MCF 10A (cell line): ENCODE data around the gene MTREX. TPM values are rescaled to one million over a fixed set of nuclear protein-coding genes. Genes with fewer than 3 reads are reported as not detected.

Experiments
- BruUV-seq: library from RNA; stranded (reverse); fragments of 400-500 nt; replicated peaks from 2 replicates; lab custom pipeline; 2021; lab: Mats Ljungman, UMichigan
- CTCF ChIA-PET: fragments of 300-600 bp; sonication (Branson Sonifier 250); formaldehyde crosslinking; extraction: SDS; loops from one replicate; lab custom pipeline; 2021; ENCODE audit warnings: antibody characterized with exemption, inconsistent platforms; lab: Yijun Ruan, JAX
- POLR2A ChIA-PET: fragments of 300-600, 350-650 bp; sonication (Branson Sonifier 250); formaldehyde crosslinking; extraction: SDS; loops from one replicate; lab custom pipeline; 2020; ENCODE audit warnings: antibody characterized with exemption, inconsistent platforms; lab: Yijun Ruan, JAX
- DNase-seq: peaks from one replicate; pipeline ENCODE4 v3.0.0-alpha.2; 2018; ENCODE audit not compliant: unreplicated experiment
- H3K27ac Mint-ChIP-seq: one replicate; pipeline ENCODE4 v1.8.0; 2022; ENCODE audit warnings: mild to moderate bottlenecking, low read depth, mixed read lengths; ENCODE audit not compliant: unreplicated experiment
- H3K27me3 Mint-ChIP-seq: one replicate; pipeline ENCODE4 v1.8.0; 2022; ENCODE audit warnings: mixed read lengths; ENCODE audit not compliant: insufficient read depth, unreplicated experiment
- H3K36me3 Mint-ChIP-seq: one replicate; pipeline ENCODE4 v1.8.0; 2022; ENCODE audit warnings: mild to moderate bottlenecking, moderate library complexity, mixed read lengths; ENCODE audit not compliant: insufficient read depth, unreplicated experiment
- H3K4me1 Mint-ChIP-seq: one replicate; pipeline ENCODE4 v1.8.0; 2022; ENCODE audit warnings: mixed read lengths; ENCODE audit not compliant: insufficient read depth, unreplicated experiment
- H3K4me3 Mint-ChIP-seq: one replicate; pipeline ENCODE4 v1.8.0; 2022; ENCODE audit warnings: mild to moderate bottlenecking, moderate library complexity, mixed read lengths; ENCODE audit not compliant: unreplicated experiment
- H3K9me3 Mint-ChIP-seq: one replicate; pipeline ENCODE4 v1.8.0; 2022; ENCODE audit warnings: mixed read lengths; ENCODE audit not compliant: unreplicated experiment
- intact Hi-C: fragments of 100-400 bp; cut with micrococcal nuclease; formaldehyde crosslinking; loops from 2 replicates; pipeline ENCODE4 v1.14.1; 2022
- total RNA-seq: library from RNA; stranded (reverse); gene quantifications from 2 replicates; pipeline ENCODE4 v1.2.3, GENCODE V29; 2022
- TF ChIP-seq, protein P1 (sequence below): fragments of 200-600 bp; IDR thresholded peaks from one replicate; pipeline ENCODE4 v1.8.0; 2022; ENCODE audit warnings: antibody characterized with exemption, mild to moderate bottlenecking; ENCODE audit not compliant: unreplicated experiment

Gene MTREX
- total RNA-seq, 1 experiment from 2014 or later: 118 TPM

DNA sequence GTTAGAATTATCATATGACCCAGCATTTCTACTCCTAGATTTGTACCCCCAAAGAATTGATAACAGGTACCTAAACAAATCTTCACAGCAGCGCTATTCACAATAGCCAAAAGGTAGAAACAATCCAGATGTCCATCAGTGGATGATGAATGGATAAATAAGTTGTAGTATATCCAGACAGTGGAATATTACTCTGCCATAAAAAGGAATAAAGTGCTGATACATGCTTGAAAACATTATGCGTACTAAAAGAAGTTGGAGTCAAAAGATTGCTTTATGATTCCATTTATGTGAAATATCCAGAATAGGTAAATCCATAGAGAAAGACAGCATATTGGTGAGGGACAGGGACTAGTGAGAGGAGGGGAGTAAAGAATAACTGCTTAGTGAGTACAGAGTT, 26.0 kb downstream of the MTREX start:
- CTCF ChIA-PET: no interaction called here

DNA sequence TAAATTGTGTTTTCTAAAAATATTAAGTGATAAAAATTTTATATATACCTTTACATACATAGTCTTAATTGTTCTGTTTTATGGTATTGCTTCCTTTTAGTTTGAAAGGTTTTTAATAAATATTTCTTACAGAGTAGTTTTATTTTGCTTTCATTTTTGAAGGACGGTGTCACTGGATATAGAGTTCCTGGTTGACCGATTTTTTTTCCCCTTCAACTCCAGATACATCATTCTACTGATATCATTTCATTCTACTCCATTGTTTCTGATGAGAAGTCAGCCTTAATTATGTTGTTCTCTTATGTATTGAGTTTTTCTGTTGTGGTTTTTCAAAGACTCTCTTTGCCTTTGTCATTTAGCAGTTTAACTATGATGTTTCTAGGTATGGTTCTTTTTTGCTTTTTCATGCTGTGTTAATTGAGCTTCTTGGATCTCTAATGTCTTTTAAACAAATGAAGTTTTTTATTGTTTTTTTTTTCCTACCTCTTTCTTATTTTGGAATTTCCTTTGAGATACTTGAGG, 30.4 kb downstream of the MTREX start:
- ChIA-PET CTCF (no interaction called here), POLR2A (interaction anchor here (0.6 to 1.1 kb wide), 2 partner anchors 27 to 104 kb away, joined by 3 to 4 read pairs; no protein-coding TSS in a partner anchor)
- H3K4me1 Mint-ChIP-seq: peaks cover 5% of the 10 kb centered on the region
- no peaks in the 10 kb centered on the region for H3K27me3 Mint-ChIP-seq
- TF ChIP-seq, protein P1, sequence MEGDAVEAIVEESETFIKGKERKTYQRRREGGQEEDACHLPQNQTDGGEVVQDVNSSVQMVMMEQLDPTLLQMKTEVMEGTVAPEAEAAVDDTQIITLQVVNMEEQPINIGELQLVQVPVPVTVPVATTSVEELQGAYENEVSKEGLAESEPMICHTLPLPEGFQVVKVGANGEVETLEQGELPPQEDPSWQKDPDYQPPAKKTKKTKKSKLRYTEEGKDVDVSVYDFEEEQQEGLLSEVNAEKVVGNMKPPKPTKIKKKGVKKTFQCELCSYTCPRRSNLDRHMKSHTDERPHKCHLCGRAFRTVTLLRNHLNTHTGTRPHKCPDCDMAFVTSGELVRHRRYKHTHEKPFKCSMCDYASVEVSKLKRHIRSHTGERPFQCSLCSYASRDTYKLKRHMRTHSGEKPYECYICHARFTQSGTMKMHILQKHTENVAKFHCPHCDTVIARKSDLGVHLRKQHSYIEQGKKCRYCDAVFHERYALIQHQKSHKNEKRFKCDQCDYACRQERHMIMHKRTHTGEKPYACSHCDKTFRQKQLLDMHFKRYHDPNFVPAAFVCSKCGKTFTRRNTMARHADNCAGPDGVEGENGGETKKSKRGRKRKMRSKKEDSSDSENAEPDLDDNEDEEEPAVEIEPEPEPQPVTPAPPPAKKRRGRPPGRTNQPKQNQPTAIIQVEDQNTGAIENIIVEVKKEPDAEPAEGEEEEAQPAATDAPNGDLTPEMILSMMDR: no peak
- DNase-seq: no peak
- H3K9me3 Mint-ChIP-seq: no peaks in the 10 kb centered on the region
- intact Hi-C loops: no loop called here
- H3K27ac Mint-ChIP-seq: no peak overlapping the region
- H3K4me3 Mint-ChIP-seq: no peak overlapping the region
- peaks cover 35% of the 10 kb centered on the region for H3K36me3 Mint-ChIP-seq
- no TSS peak for BruUV-seq

More for the DNA sequence above, 26.0 kb downstream of the MTREX start:
- Mint-ChIP-seq H3K4me3 (no peak overlapping the region), H3K9me3 (no peaks in the 10 kb centered on the region), H3K4me1 (peaks cover 5% of the 10 kb centered on the region), H3K27ac (no peak overlapping the region), H3K36me3 (peaks cover 58% of the 10 kb centered on the region), H3K27me3 (no peaks in the 10 kb centered on the region)
- TF ChIP-seq, protein P1: no peak
- POLR2A ChIA-PET: no interaction called here
- no peak for DNase-seq
- intact Hi-C loops: no loop called here
- BruUV-seq: no TSS peak

DNA sequence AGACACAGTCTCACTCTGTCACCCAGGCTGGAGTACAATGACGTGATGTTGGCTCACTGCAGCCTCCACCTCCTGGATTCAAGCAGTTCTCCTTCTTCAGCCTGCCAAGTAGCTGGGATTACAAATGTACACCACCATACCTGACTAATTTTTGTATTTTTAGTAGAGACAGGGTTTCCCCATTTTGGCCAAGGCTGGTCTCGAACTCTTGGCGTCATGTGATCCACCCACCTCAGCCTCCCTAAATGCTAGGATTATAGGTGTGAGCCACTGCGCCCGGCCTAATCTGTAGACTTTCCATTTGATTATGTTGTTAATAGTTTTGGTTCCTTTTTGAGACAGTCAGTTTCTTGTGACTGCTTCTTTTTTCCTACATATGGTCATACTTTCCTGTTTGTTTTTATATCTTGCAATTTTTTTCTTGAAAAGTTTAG, 31.0 kb downstream of the MTREX start:
- ChIA-PET POLR2A (interaction anchor here (0.6 to 1.1 kb wide), 2 partner anchors 75 to 105 kb away, joined by 3 read pairs; no protein-coding TSS in a partner anchor), CTCF (interaction anchor here (1.1 kb wide), 1 partner anchor 46 kb away, joined by 3 read pairs; no protein-coding TSS in a partner anchor)
- Mint-ChIP-seq H3K4me3 (no peak overlapping the region), H3K9me3 (no peaks in the 10 kb centered on the region), H3K36me3 (peaks cover 30% of the 10 kb centered on the region), H3K4me1 (peaks cover 5% of the 10 kb centered on the region), H3K27me3 (no peaks in the 10 kb centered on the region), H3K27ac (no peak overlapping the region)
- TF ChIP-seq, protein P1: no peak
- BruUV-seq: no TSS peak
- no peak for DNase-seq
- intact Hi-C loops: no loop called here

DNA sequence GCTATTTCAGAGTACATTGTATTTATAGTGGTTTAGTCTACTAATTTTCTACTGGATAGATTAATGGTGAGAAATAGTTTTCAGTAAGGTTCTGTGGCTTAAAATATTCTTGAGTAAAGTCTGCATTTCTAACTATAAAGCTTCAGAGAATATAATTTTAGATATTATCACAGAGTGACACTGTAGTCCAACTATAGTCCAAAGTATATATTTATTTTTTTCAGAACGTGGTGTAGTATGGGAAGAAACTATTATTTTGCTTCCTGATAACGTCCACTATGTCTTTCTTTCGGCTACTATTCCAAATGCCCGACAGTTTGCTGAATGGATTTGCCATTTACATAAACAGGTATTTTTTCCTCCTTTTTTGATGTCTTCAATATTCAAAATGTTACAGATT, 35.3 kb downstream of the MTREX start:
- Mint-ChIP-seq H3K36me3 (peaks cover 63% of the 10 kb centered on the region), H3K27ac (no peak overlapping the region), H3K4me3 (no peak overlapping the region), H3K4me1 (peaks cover 4% of the 10 kb centered on the region), H3K9me3 (no peaks in the 10 kb centered on the region), H3K27me3 (no peaks in the 10 kb centered on the region)
- no peak for DNase-seq
- CTCF ChIA-PET: interaction anchor here (0.6 to 2.6 kb wide), 6 partner anchors 17 to 431 kb away, joined by 3 to 12 read pairs (median 3); no protein-coding TSS in a partner anchor
- BruUV-seq: no TSS peak
- TF ChIP-seq, protein P1: no peak
- intact Hi-C loops: no loop called here
- POLR2A ChIA-PET: no interaction called here
